GM21737 (cell line): ENCODE results near the gene ADAMTS12.

Source experiments
- ATAC-seq: cut with Tn5 transposase; IDR thresholded peaks from one replicate; pipeline ENCODE4 v1.9.1; 2021; ENCODE audit warnings: mild to moderate bottlenecking, moderate library complexity; ENCODE audit not compliant: unreplicated experiment

ADAMTS12 gene

DNA sequence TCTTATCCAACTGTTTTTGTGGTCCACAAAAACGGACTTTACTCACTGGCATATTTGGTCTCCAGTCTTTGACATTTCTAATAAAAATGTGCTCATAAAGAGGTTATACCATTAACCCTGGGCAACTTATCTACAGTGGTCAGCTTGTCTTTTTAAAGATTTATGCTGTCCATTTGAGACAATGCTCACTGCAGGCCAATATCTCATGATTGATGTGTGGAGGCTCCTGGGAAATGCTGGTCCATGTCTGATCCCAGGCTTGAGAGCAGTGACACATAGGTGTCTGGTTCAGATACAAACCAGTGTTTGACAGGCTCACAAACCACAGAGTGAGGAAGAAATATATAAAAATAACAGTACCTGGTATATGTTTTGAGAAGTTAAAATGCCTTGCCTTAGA is 270.3 kb downstream of the ADAMTS12 start:
- ATAC-seq, result no peak

DNA sequence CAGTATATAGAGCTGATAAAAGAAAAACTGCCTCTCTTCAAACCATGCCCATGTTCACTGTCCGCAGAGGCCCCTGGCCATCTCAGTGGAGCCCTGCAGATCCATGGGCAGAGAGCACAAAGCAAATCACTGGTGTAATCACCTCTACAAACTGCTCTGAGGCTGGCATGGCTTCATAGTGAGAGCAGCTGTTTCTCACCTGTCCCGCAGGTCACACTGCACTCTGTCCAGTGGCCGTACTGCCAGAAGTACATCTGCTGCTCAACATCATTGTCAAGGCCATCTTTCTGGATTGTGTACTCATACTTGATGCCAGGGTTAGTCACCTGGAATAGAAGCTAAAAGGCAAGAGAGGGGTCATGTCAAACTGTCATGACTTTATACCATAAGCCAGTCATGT is 277.8 kb downstream of the ADAMTS12 start:
- ATAC-seq, result no peak

DNA sequence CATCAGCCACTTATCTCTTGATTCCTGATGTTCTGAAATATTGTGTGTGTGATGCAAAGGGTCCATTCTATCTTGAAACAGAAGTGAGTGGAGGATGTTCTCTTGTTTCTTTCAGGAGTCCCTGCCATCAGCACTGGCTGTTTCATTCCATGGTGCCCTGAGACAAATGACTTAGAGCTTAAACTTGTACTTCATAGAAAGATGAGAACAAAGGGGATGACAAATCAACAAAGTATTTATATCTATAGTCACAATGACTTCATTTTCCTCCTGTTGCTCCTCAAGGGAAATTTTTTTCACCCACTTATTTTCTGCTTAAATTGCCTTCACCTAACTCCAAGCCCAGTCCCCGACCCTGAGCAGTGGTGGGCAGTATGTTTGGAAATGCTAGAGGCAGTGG is 279.4 kb downstream of the ADAMTS12 start:
- no peak for ATAC-seq

DNA sequence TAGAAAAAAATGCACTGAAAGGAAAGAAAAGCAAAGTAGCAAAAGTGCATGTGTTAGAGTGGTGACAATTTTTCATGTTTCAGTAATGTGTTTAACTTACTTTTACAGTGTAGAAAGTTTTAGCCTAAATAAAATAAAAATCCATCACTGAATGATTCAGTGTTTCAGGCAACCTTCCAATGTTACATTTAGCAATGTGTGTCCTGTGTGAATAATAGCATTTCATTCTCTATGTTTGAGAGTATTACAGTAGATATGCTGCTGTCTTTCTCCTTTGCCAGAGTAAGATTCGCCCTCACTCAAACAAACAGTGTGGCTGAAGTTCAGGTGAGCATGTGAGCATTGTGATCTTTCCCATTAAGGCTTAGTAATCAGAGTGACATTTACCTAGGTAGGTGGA is 279.9 kb downstream of the ADAMTS12 start:
- ATAC-seq, result no peak

DNA sequence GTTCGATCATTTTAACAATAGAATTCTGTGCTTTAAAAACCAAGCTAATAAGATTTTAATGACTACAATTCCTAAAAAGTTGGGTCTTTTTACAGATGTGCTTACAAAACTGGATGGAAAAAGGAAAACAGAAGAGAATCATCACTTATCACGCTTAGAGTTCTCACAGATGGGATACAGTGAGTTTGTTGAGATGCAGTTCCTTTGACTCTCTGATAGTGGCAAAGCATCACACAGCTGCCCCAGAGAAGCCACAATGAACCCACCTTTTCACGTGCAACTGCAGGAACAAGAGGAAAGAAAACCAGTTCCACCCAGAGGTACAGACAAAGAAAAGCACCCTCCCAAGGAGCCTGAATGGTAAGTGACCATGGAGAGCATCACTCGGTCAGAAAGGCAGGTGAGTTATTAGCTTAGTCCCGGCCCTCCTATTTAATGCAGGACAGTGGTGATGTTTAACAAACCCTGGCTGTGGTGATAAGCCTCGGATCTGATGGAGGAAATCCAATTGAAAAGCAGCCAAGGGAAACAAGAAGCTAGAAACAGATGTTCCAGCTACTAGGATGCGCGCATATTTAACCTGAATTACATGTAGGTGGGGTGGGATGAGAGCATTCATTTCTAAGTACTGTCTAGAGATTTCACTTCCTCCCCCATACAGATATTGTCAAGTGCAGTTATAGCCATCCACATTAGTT is 283.3 kb downstream of the ADAMTS12 start:
- ATAC-seq, result no peak

DNA sequence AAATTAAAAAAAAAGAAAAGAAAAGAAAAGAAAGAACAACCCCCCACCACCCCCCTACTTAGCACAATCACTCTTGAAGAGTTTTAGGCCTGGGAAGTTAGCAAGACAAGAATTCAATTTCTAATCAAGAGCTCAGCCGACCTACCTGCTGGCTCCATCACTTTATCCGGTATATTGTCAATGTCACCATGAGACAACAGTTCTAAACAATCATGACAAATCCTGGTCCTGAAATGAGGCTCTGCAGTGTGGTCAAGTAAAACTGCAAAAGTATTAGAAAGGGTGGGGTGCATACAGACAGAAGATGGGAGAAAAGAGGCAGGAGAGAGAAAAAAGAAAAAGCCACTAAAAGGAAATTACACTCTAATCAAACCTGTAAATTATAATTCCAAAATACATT is 287.3 kb downstream of the ADAMTS12 start:
- no peak for ATAC-seq

DNA sequence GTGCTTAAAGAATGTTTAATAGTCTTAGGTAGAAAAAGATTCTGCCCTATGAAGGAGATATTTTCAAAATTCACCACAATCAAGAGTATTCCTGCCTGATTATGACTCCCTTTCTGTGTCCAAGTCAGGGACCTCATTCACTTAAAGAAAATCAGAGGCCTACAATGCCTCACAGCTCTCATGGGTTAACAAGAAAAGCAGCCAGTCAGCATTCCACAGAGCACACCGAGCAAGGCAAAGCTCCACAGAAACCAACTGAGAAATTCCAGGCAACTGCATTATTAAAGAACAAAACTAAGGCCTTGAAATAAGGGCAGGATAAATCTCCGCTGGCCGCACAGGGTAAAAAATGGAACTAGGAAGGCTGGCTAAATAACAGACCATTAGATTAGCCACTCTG is 289.9 kb downstream of the ADAMTS12 start:
- no peak for ATAC-seq

DNA sequence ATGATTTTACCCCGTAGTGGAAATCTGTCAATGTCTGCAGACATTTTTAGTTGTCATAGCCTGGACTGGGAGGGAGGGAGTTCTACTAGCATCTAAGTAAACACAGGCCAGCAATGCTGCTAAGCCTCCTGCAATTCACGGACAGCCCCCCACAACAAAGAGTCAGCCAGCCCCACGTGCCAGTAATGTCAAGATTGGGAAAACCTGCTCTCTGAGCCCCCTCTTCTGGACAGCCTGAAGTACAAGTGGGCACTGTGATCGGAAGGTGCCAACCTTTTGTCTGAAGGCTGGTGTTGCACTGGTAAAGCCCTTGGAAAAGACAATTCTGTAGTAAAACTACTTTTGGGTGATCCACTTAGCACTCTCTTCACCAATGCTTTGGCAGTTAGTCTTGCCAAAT is 296.5 kb downstream of the ADAMTS12 start:
- no peak for ATAC-seq

DNA sequence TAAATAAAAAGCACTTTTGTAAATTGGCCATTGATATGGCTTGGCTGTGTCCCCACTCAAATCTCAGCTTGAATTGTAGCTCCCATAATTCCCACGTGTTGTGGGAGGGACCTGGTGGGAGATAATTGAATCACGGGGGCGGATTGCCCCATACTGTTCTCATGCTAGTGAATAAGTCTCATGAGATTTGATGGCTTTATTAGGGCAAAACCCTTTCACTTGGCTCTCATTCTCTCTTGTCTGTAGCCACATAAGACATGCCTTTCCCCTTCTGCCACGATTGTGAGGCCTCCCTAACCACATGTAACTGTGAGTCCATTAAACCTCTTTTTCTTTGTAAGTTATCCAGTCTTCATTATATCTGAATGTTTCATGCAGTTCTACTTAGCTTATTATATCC is 297.8 kb downstream of the ADAMTS12 start:
- ATAC-seq, result no peak

DNA sequence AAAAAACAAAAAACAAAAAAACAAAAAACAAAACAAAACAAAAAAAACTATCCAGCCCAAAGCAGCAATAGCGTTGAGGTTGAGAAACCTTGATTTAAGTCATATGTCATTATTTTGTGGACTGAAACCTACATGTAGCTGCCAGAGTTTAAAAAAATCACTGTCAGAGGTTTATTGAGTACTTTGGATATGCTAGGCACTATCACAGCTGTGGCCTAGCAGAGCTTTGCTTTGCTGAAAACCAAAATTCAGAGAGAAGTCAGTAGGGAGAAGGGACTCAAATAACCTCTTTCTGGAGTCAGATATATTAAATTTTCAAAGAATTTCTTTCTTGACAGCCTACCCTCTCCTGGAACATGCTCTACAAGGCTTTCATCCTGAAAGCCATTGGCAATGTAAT is 299.5 kb downstream of the ADAMTS12 start:
- ATAC-seq, result no peak

DNA sequence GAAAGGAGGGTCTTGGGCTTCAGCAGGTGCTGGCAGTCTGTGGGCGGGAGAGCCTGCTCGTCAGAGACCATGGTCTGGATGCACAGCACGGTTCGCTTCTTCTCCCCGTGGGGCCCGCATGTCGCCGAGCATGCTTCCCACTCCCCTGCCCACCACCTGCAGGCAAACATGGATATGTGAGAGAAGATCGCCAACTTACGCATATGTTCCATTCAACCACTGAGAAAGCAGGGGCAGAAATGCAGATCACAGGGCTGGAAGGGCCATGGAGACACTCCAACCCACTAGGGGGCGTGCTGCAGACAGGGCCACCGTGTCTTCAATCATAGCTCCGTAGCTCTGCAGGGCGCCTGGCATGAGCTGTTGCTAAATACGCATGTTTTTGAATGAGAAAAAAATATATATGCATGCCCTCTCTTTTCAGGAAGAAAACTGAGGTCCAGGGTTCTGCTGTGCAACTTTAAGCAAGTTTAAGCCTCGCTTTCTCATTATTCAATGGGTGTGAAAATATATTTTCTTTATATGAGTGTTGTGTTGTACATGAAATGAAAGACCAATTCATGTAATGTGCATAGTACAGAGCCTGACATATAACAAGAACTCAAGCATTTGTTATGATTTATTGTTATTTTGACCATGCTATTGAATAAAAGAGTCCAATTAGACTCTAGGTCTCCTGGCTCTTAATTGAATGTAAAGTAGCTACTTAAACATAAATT is 303.0 kb downstream of the ADAMTS12 start:
- no peak for ATAC-seq

DNA sequence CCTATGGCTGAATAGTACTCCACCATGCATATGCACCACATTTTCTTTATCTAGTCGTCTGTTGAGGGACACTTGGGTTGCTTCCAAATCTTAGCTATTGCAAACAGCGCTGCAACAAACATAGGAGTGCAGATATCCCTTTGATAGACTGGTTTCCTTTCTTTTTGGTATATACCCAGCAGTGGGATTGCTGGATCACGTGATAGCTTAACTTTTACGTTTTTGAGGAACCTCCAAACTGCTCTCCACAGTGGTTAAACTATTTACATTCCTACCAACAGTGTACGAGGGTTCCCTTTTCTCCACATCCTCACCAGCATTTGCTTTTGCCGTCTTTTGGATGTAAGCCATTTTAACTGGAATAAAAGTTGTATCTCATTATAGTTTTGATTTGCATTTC is 308.5 kb downstream of the ADAMTS12 start:
- no peak for ATAC-seq

DNA sequence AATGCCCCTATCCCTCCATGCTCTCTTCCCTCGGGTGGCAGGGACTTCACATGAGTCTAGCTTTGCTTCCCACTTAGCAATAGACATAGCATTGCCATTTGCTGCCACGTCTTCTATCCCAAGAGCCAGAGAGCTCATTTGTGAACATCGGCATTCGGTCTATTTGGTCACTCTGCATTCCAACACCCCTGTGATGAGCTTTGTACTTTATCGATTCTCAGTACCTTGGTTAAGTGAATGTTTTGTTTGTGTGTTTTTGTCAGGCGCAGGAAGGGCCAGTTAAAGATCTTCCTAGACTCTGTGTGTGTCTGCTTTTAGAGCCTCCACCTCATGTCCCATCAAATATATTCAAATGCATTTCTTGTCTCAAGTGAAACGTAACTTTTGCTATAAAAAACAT is 309.4 kb downstream of the ADAMTS12 start:
- ATAC-seq, result no peak

DNA sequence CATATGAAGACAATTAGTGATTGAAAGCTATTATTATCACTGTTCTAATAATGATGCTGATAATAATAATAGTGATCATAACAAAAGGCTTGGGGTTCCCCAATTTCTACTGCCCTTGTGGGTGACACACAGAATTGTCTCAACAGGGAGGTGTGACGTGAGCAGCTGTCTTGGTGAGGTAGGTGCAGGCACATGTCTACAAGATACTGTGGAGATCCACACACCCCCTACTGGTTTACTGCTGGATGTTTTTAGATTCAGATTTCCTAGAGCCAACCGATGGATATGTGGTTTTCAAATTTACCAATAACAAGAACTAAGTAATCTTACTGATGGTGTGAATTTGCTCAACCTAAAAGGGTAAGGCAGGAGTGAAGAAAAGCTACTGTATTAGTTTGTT is 312.0 kb downstream of the ADAMTS12 start:
- ATAC-seq, result no peak

DNA sequence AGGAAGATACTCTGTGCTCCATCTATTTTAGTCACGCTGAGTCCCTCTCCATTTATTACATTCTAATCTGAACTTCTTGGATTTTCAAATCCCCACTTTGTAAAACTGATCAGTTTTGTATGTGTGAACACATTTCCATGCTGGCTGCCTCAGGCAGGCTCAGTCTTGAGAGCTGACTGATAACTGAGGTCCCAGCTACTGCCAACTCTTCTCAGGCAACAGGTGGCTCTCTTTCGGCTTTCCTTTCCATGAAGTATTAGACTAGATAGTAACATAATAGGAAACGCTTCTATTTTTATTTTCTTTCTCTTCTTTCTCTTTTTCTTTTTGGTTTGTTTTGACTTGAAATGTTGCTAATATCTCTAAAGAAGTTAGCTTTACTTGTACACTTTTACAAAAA is 312.6 kb downstream of the ADAMTS12 start:
- no peak for ATAC-seq

DNA sequence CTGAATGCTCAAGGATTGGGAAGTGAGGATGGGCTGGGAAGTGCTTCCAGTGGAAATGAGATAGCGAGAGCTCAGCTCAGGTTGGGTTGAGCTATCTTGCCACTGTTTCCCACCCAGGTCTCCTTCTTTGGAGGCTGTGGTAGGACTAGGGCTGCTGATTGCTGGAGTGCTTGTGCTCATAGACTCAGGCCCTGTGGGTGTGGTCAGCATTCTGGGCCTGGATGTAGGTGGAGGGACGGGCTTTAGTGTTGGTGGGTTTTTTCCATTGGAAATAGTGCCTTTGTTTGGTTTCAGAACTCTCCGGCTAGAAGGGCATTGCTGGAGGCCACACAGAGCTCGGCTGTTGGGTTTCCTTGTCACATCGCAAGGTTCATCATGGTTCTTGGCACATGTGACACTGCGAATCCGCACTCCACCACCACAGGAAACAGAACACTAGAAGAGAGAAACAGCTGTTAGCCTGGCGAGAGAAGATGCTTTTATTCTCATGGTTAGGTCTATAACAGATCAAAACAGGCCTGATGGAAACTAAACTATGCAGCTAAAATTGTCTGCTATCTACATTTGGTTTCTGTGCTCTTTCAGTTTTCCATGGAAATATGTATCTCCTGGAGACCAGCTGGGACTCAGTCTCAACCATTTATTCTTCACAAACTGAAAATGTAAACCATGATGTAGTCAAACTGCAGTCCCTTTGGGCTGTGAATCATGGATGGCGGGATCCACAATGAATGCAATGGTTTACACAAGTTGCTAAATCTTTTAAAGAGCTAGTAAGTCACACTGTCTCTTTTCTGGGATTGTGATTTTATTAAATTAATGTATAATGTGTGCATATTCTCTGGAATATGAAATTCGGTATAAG is 314.8 kb downstream of the ADAMTS12 start:
- ATAC-seq, result no peak

DNA sequence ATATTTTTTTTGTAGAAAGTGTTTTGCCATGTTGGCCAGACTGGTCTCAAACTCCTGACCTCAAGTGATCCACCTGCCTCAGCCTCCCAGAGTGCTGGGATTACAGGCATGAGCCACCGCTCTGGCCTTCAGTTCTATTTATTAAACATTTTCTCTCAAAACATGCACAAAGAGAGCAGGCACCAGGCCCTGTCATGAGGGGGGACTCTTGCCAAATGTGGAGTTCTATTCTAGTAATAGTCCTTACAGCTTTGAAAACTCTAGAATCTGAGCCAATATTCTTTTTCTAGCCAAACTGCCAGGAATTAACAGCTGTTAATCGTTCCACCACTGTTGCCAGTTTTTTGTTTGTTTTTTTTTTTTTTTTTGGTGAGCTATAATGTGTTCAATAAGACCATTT is 326.5 kb downstream of the ADAMTS12 start:
- ATAC-seq, result no peak

DNA sequence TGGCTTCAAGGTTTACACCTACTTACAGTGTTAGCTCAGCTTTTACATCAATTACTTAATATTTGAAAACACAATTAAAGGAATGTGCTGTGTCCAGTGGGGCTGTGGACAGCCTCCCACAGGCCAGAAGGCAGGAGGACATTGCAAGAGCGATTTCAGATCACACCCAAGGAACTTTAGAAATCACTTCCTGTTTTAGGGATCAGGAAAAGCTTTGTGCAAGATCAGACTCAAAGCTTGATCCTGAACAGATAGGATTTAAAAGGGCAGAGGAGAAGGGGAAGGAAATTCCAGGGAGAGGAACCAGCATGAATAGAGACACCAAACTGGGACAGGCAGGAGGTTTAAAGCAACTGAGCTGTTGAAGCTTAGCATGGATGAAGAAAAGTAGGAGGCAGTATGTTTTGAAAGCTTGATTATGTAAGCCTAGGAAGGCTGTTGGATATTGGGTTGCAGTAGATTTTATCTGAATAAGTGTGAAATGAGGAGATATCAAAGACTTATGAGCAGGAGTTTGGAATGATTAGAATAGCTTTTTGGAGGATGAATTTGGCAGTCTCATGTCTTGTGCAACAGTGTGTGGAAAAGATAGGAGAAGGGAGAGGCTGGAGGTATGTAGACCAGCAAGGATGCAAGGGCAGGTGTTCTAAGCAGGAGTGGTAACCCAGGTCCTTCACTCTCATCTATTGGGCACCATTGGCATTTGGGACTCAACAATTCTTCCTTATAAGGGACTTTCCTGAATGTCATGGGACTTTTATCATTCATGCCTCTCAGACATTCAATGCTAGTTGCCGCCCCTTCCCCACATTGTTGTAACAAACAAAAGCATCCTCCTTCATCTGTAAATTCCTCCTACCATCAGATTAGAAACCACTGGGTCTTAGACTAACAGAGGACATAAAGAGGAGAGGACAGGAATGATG is 327.5 kb downstream of the ADAMTS12 start:
- ATAC-seq, result no peak

DNA sequence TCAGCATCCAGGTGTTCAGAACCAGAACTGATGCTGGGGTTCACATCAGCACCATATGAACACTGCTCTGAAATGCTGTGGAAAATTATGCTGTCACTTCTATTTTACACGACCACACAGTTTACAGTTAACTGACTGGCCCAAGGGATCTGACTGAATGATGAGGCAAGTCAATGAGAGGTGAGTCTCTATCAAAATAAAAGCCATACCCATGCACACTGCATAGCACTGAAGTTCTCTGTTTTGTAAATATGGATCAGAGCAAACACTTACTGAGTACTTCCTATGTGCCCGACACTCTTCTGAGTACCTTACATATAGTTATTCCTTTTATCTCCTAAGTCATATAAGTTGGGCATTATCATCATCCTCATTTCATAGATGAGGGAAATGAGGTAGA is 328.3 kb downstream of the ADAMTS12 start:
- no peak for ATAC-seq

DNA sequence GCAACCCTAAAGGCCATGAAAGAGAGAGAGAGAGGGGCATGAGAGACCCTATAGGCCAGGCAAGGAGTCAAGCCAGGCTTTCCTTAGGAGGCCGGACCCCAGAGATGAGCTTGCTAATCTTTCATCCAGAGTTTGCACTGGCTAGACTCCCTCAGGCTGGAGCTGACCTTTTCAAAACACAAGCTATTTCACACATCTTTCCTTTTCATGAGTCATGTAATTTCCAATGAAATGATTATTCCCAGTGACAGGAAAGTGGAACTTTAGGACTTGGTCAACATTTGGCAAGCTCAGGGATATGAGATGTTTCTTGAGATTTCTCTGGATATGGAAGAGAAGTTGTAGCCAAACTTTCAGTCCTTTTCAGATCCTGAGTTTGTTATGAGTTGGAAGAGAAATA is 333.3 kb downstream of the ADAMTS12 start:
- no peak for ATAC-seq

DNA sequence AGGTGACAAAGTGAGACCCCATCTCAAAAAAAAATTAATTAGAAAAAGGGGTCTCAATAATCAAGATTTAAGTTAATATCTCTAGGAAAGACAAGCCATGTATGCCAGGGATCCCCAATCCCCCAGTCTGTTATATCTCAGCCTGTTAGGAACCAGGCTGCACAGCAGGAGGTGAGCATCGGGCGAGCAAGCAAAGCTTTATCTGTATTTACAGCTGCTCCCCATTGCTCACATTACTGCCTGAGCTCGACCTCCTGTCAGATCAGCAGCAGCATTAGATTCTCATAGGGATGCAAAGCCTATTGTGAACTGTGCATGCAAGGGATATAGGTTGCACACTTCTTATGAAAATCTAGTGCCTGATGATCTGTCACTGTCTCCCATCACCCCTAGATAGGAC is 334.2 kb downstream of the ADAMTS12 start:
- ATAC-seq, result no peak
